ENCODE results near the gene ARHGAP24. TPM values are rescaled to one million over a fixed set of nuclear protein-coding genes. Genes with fewer than 3 reads are reported as not detected.
"Not testable (repeated sequence)": the region's sequence is repeated elsewhere in the genome, so short reads cannot be mapped to it uniquely, and the experiment has no call there.

The ARHGAP24 gene
- total RNA-seq, 4 donors from 2014 or later: 12.1 to 60.8 (median 18.9) TPM

DNA sequence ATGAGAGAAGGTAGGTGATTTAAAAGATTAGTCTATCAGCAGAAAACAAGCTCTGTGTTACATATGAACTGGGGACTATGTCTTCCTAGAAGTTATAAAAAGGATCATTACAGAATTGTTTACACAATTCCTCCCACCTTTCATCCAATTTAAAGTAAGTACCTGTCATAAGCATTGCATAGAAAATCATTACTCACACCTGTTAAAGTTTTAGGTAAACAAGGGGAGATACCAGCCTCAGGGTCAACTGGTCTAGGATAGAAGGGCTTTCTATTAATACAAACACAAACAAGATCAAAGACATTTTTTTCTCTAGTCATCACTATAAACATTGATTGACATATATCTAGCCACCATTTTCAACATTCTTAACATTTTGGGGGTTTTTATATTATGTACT lies 333.9 kb downstream of the ARHGAP24 start:
- no peaks in the 10 kb centered on the region for H3K4me1 ChIP-seq
- H3K27me3 ChIP-seq: no peaks in the 10 kb centered on the region
- DNase-seq: no peak
- no peaks in the 10 kb centered on the region for H3K9me3 ChIP-seq
- no peaks in the 10 kb centered on the region for H3K36me3 ChIP-seq
- intact Hi-C loops (cut with DNase I; ENCODE audit: low total_unique reads): no loop called here
- H3K4me3 ChIP-seq: no peak overlapping the region
- TF ChIP-seq, protein P1, sequence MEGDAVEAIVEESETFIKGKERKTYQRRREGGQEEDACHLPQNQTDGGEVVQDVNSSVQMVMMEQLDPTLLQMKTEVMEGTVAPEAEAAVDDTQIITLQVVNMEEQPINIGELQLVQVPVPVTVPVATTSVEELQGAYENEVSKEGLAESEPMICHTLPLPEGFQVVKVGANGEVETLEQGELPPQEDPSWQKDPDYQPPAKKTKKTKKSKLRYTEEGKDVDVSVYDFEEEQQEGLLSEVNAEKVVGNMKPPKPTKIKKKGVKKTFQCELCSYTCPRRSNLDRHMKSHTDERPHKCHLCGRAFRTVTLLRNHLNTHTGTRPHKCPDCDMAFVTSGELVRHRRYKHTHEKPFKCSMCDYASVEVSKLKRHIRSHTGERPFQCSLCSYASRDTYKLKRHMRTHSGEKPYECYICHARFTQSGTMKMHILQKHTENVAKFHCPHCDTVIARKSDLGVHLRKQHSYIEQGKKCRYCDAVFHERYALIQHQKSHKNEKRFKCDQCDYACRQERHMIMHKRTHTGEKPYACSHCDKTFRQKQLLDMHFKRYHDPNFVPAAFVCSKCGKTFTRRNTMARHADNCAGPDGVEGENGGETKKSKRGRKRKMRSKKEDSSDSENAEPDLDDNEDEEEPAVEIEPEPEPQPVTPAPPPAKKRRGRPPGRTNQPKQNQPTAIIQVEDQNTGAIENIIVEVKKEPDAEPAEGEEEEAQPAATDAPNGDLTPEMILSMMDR (IDR thresholded peaks at IDR 0.05): no peak
- TF ChIP-seq POLR2A (IDR thresholded peaks at IDR 0.05): no peak
- no peak overlapping the region for H3K27ac ChIP-seq

- Histone ChIP-seq H3K4me3 (no peak overlapping the region), H3K4me1 (no peaks in the 10 kb centered on the region), H3K9me3 (no peaks in the 10 kb centered on the region), H3K27me3 (no peaks in the 10 kb centered on the region), H3K27ac (no peak overlapping the region), H3K36me3 (no peaks in the 10 kb centered on the region)
- TF ChIP-seq POLR2A (IDR thresholded peaks at IDR 0.05): no peak
- TF ChIP-seq, protein P1 (IDR thresholded peaks at IDR 0.05): no peak
- no peak for DNase-seq
- intact Hi-C loops (cut with DNase I; ENCODE audit: low total_unique reads): no loop called here
Measured at GRCh38 chr4:85812776-85813175, 337.8 kb downstream of the ARHGAP24 start.

DNA sequence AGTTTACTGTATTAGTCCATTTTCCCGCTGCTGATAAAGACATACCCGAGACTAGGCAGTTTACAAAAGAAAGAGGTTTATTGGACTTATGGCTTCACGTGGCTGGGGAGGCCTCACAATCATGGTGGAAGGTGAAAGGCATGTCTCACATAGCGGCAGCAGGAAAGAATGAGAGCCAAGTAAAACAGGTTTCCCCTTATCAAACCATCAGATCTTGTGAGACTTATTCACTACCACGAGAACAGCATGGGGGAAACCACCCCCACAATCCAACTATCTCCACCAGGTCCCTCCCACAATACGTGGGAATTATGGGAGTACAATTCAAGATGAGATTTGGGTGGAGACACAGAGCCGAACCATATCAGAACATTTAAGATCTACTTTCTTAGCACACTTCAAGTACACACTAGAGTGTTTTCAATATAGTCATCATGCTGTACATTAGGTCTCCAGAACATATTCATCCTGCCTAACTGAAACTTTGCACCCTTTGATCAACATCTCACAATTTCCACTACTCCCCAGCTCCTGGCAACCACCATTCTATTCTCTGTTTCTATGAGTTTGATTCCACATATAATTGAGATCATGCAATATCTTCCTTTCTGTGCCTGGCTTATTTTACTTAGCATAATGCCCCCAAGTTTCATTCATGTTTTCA lies 341.0 kb downstream of the ARHGAP24 start:
- H3K36me3 ChIP-seq: no peaks in the 10 kb centered on the region
- no peak for TF ChIP-seq POLR2A (IDR thresholded peaks at IDR 0.05)
- TF ChIP-seq, protein P1 (IDR thresholded peaks at IDR 0.05): no peak
- H3K27me3 ChIP-seq: no peaks in the 10 kb centered on the region
- DNase-seq: no peak
- H3K4me1 ChIP-seq: no peaks in the 10 kb centered on the region
- H3K27ac ChIP-seq: no peak overlapping the region
- intact Hi-C loops (cut with DNase I; ENCODE audit: low total_unique reads): no loop called here
- no peaks in the 10 kb centered on the region for H3K9me3 ChIP-seq
- H3K4me3 ChIP-seq: no peak overlapping the region

DNA sequence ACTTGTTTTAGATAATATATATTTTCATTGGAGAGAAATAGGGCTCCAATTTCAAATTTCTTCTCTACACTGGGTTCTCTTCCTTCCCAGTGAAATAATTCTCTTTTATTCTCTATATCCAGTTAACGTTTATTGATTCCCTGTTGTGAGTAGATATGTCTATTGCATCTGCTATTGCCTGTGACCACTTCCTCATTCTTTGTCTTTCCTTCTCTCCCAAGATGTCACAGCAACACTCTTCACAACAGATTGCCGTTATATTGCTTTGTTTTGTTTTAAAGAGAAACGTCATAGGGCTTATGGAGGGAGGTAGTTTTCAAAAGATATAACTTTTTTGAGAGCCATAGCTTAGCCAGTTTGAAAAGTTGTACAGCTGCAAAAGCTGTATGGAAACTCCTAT lies 343.8 kb downstream of the ARHGAP24 start:
- Histone ChIP-seq H3K27me3 (no peaks in the 10 kb centered on the region), H3K36me3 (no peaks in the 10 kb centered on the region), H3K9me3 (no peaks in the 10 kb centered on the region), H3K4me3 (no peak overlapping the region), H3K27ac (no peak overlapping the region), H3K4me1 (no peaks in the 10 kb centered on the region)
- no peak for DNase-seq
- TF ChIP-seq, protein P1 (IDR thresholded peaks at IDR 0.05): no peak
- TF ChIP-seq POLR2A (IDR thresholded peaks at IDR 0.05): no peak
- intact Hi-C loops (cut with DNase I; ENCODE audit: low total_unique reads): no loop called here

DNA sequence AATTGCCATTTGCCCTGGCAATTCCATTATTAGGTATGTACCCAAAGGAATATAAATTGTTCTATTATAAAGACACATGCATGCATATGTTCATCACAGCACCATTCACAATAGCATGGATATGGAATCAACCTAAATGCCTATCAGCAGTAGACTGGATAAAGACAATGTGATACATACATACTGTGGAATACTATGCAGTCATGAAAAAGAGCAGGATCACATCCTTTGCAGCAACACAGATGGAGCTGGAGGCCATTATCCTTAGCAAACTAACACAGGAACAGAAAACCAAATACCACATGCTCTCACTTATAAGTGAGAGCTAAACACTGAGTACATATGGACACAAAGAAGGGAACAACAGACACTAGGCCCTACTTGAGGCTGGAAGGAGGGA lies 345.2 kb downstream of the ARHGAP24 start:
- H3K36me3 ChIP-seq; H3K27me3 ChIP-seq; DNase-seq; H3K9me3 ChIP-seq; intact Hi-C loops (cut with DNase I; ENCODE audit: low total_unique reads); H3K27ac ChIP-seq; H3K4me3 ChIP-seq; H3K4me1 ChIP-seq: not testable (repeated sequence)
